Neuronal stem cell (in vitro differentiated cells): ENCODE results near the gene SOD3.

Source experiments
- DNase-seq: peaks from one replicate; pipeline ENCODE4 v3.0.0-alpha.2; 2013; ENCODE audit warnings: low spot score
- H2AFZ ChIP-seq: one replicate; pipeline ENCODE4 v1.6.1; 2013; ENCODE audit warnings: mild to moderate bottlenecking, low read length, inconsistent platforms
- H2AK5ac ChIP-seq: 2 replicates; pipeline ENCODE4 v1.6.1; 2013; ENCODE audit warnings: low read depth, mild to moderate bottlenecking, inconsistent platforms, low read length, moderate library complexity, mixed read lengths
- H2BK120ac ChIP-seq: 2 replicates; pipeline ENCODE4 v1.6.1; 2013; ENCODE audit warnings: low read depth, mild to moderate bottlenecking, inconsistent platforms, low read length, moderate library complexity, mixed read lengths
- H2BK12ac ChIP-seq: one replicate; pipeline ENCODE4 v1.6.1; 2013; ENCODE audit warnings: low read length, inconsistent platforms
- H2BK15ac ChIP-seq: 2 replicates; pipeline ENCODE4 v1.6.1; 2013; ENCODE audit warnings: mild to moderate bottlenecking, low read length, inconsistent platforms, mixed read lengths
- H2BK5ac ChIP-seq: one replicate; pipeline ENCODE4 v1.6.1; 2013; ENCODE audit warnings: inconsistent platforms, mild to moderate bottlenecking, low read length, moderate library complexity
- H3K14ac ChIP-seq: one replicate; pipeline ENCODE4 v1.6.1; 2013; ENCODE audit warnings: low read length, inconsistent platforms
- H3K18ac ChIP-seq: 2 replicates; pipeline ENCODE4 v1.6.1; 2013; ENCODE audit warnings: low read length, inconsistent platforms
- H3K23ac ChIP-seq: 2 replicates; pipeline ENCODE4 v1.6.1; 2013; ENCODE audit warnings: low read depth, mild to moderate bottlenecking, mixed read lengths, low read length, inconsistent platforms; ENCODE audit not compliant: poor library complexity
- H3K27ac ChIP-seq: replicated peaks from 3 replicates; pipeline ENCODE4 v1.5.1; 2013; ENCODE audit warnings: low read length, inconsistent platforms
- H3K27me3 ChIP-seq, 3 experiments: 2 replicates each; pipeline ENCODE4 v1.6.1; 2013; ENCODE audit warnings: low read length in 3 of 3, mild to moderate bottlenecking in 2 of 3, inconsistent platforms in 1 of 3, low read depth in 1 of 3, mixed read lengths in 1 of 3, moderate library complexity in 1 of 3; ENCODE audit not compliant: control insufficient read depth in 3 of 3, insufficient read depth in 3 of 3
- H3K36me3 ChIP-seq, 2 donors: replicated peaks in 1 of 2; 2 replicates each; pipeline ENCODE4 v1.6.1; 2013; ENCODE audit warnings: low read length in 2 of 2; ENCODE audit not compliant: control insufficient read depth in 2 of 2, insufficient read depth in 2 of 2
- H3K4ac ChIP-seq: 2 replicates; pipeline ENCODE4 v1.6.1; 2013; ENCODE audit warnings: inconsistent platforms, mild to moderate bottlenecking, low read length, moderate library complexity
- H3K4me1 ChIP-seq, 2 donors: 1 replicate in 1 of 2; 2 replicates in 1 of 2; pipeline ENCODE4 v1.6.1; 2013; ENCODE audit warnings: low read length in 2 of 2, low read depth in 1 of 2; ENCODE audit not compliant: control insufficient read depth in 2 of 2, insufficient read depth in 1 of 2
- H3K4me2 ChIP-seq: one replicate; pipeline ENCODE4 v1.6.1; 2013; ENCODE audit warnings: mild to moderate bottlenecking, low read length, inconsistent platforms; ENCODE audit not compliant: insufficient read depth, poor library complexity, severe bottlenecking
- H3K4me3 ChIP-seq, 2 donors: 2 replicates each; pipeline ENCODE4 v1.5.1; 2013; ENCODE audit warnings: low read length in 2 of 2, mild to moderate bottlenecking in 2 of 2, inconsistent platforms in 1 of 2, moderate library complexity in 1 of 2
- H3K79me1 ChIP-seq: one replicate; pipeline ENCODE4 v1.6.1; 2013; ENCODE audit warnings: low read depth, mild to moderate bottlenecking, inconsistent platforms, low read length, moderate library complexity
- H3K9ac ChIP-seq: one replicate; pipeline ENCODE4 v1.6.1; 2013; ENCODE audit warnings: mild to moderate bottlenecking, low read depth, low read length, inconsistent platforms; ENCODE audit not compliant: poor library complexity
- H3K9me3 ChIP-seq, 2 donors: replicated peaks in 1 of 2; 2 replicates each; pipeline versions ENCODE3 to v1.6.1; 2013; ENCODE audit warnings: low read length in 2 of 2, mild to moderate bottlenecking in 2 of 2, inconsistent platforms in 1 of 2, low read depth in 1 of 2, mixed read lengths in 1 of 2, moderate library complexity in 1 of 2; ENCODE audit not compliant: control insufficient read depth in 2 of 2, insufficient read depth in 1 of 2
- H4K8ac ChIP-seq: one replicate; pipeline ENCODE4 v1.6.1; 2013; ENCODE audit warnings: low read depth, mild to moderate bottlenecking, inconsistent platforms, low read length, moderate library complexity
- H4K91ac ChIP-seq: one replicate; pipeline ENCODE4 v1.6.1; 2013; ENCODE audit warnings: low read length, low read depth, mild to moderate bottlenecking, inconsistent platforms; ENCODE audit not compliant: poor library complexity
- WGBS, 2 donors: extraction: QIAGEN DNeasy Blood & Tissue Kit; methylation state at CpG; one replicate each; pipeline ENCODE4 v1.1.7; 2013; ENCODE audit warnings: missing lambda C conversion rate in 2 of 2, mixed read lengths in 1 of 2; ENCODE audit not compliant: insufficient read length in 2 of 2, insufficient replicate concordance in 1 of 2; ENCODE audit errors: extremely low coverage in 2 of 2; 5-methylcytosine and 5-hydroxymethylcytosine counted together

Gene SOD3

GRCh38 chr4:24794480-24794879 is 893 bp upstream of the SOD3 start:
- no peaks in the 10 kb centered on the region for H3K79me1 ChIP-seq
- no peak overlapping the region for H2AFZ ChIP-seq
- no peak overlapping the region for H2BK120ac ChIP-seq
- no peak overlapping the region for H3K4me2 ChIP-seq
- H3K27me3 ChIP-seq, result peaks cover 5 to 31% (median 16%) of the 10 kb centered on the region in 3 experiments
- peaks cover 7 to 8% of the 10 kb centered on the region in 2 donors for H3K4me1 ChIP-seq
- H3K36me3 ChIP-seq, result no peaks in the 10 kb centered on the region
- no peak overlapping the region for H3K18ac ChIP-seq
- no peak overlapping the region for H2BK12ac ChIP-seq
- H3K9me3 ChIP-seq, result peaks cover 0 to 2% of the 10 kb centered on the region in 2 donors
- no peak overlapping the region for H3K4me3 ChIP-seq
- H2AK5ac ChIP-seq, result no peak overlapping the region
- no peak for DNase-seq
- no peak overlapping the region for H2BK15ac ChIP-seq
- H4K8ac ChIP-seq, result no peak overlapping the region
- H3K14ac ChIP-seq, result no peak overlapping the region
- H3K23ac ChIP-seq, result no peak overlapping the region
- WGBS, 2 donors, result no CpG with 5 or more reads among the region's 10 CpGs
- no peak overlapping the region for H4K91ac ChIP-seq
- H3K27ac ChIP-seq, result no peak overlapping the region
- H3K4ac ChIP-seq, result no peak overlapping the region
- no peak overlapping the region for H3K9ac ChIP-seq
- H2BK5ac ChIP-seq, result no peak overlapping the region

- Histone ChIP-seq H2AK5ac (no peak overlapping the region), H3K14ac (no peak overlapping the region), H2BK120ac (no peak overlapping the region), H3K18ac (no peak overlapping the region), H3K4me1 (peaks cover 8 to 10% of the 10 kb centered on the region in 2 donors), H3K27me3 (peaks cover 8 to 30% (median 29%) of the 10 kb centered on the region in 3 experiments), H4K8ac (no peak overlapping the region), H3K9ac (no peak overlapping the region), H4K91ac (no peak overlapping the region), H2AFZ (peak overlapping the region; percentile 87), H3K23ac (no peak overlapping the region), H3K4ac (no peak overlapping the region), H3K27ac (no peak overlapping the region), H3K4me3 (peak overlapping the region in 1 of 2 donors; percentile 28), H2BK12ac (no peak overlapping the region), H3K36me3 (no peaks in the 10 kb centered on the region), H3K4me2 (peak overlapping the region; percentile 23), H2BK15ac (no peak overlapping the region), H2BK5ac (no peak overlapping the region), H3K9me3 (peaks cover 0 to 3% of the 10 kb centered on the region in 2 donors), H3K79me1 (no peaks in the 10 kb centered on the region)
- no peak for DNase-seq
- WGBS, 2 donors, result no CpG with 5 or more reads among the region's 9 CpGs
Measured at GRCh38 chr4:24795666-24796381, 451 bp downstream of the SOD3 start.

- H4K91ac ChIP-seq, result no peak overlapping the region
- no peak overlapping the region for H2BK120ac ChIP-seq
- H3K36me3 ChIP-seq, result no peaks in the 10 kb centered on the region
- H3K4me2 ChIP-seq, result no peak overlapping the region
- H3K27me3 ChIP-seq, result peaks cover 8 to 37% (median 34%) of the 10 kb centered on the region in 3 experiments
- H2AFZ ChIP-seq, result no peak overlapping the region
- no peak overlapping the region for H4K8ac ChIP-seq
- H3K18ac ChIP-seq, result no peak overlapping the region
- H3K9me3 ChIP-seq, result peaks cover 0 to 3% of the 10 kb centered on the region in 2 donors
- no peak for DNase-seq
- no peak overlapping the region for H3K14ac ChIP-seq
- no peak overlapping the region for H2BK15ac ChIP-seq
- H3K27ac ChIP-seq, result no peak overlapping the region
- H3K4me3 ChIP-seq, result no peak overlapping the region
- H2BK12ac ChIP-seq, result no peak overlapping the region
- no peaks in the 10 kb centered on the region for H3K79me1 ChIP-seq
- H3K4ac ChIP-seq, result no peak overlapping the region
- H2AK5ac ChIP-seq, result no peak overlapping the region
- H2BK5ac ChIP-seq, result no peak overlapping the region
- H3K23ac ChIP-seq, result no peak overlapping the region
- no peak overlapping the region for H3K9ac ChIP-seq
- H3K4me1 ChIP-seq, result peaks cover 8 to 12% of the 10 kb centered on the region in 2 donors
Measured at GRCh38 chr4:24796620-24797019, 1.2 kb downstream of the SOD3 start.

- Histone ChIP-seq H2BK5ac (no peak overlapping the region), H2AFZ (no peak overlapping the region), H3K9ac (no peak overlapping the region), H3K27me3 (peaks cover 8 to 37% (median 34%) of the 10 kb centered on the region in 3 experiments), H3K23ac (no peak overlapping the region), H3K14ac (no peak overlapping the region), H3K27ac (no peak overlapping the region), H3K36me3 (no peaks in the 10 kb centered on the region), H2BK120ac (no peak overlapping the region), H3K4me3 (no peak overlapping the region), H2BK12ac (no peak overlapping the region), H3K9me3 (peaks cover 0 to 3% of the 10 kb centered on the region in 2 donors), H3K18ac (no peak overlapping the region), H3K4me1 (peaks cover 8 to 12% of the 10 kb centered on the region in 2 donors), H2AK5ac (no peak overlapping the region), H3K4me2 (no peak overlapping the region), H4K91ac (no peak overlapping the region), H3K4ac (no peak overlapping the region), H3K79me1 (no peaks in the 10 kb centered on the region), H2BK15ac (no peak overlapping the region), H4K8ac (no peak overlapping the region)
- WGBS, 2 donors, result no CpG with 5 or more reads among the region's 5 CpGs
- DNase-seq, result no peak
Measured at GRCh38 chr4:24798036-24798610, 2.8 kb downstream of the SOD3 start.
